Heart left ventricle (tissue), 16 donors: ENCODE data around the gene GCNT2. TPM values are rescaled to one million over a fixed set of nuclear protein-coding genes. Genes with fewer than 3 reads are reported as not detected.
"Not testable (repeated sequence)": the region's sequence is repeated elsewhere in the genome, so short reads cannot be mapped to it uniquely, and the experiment has no call there.

Source experiments
- ATAC-seq, 4 donors: fragments of 200-7000 bp; cut with Tn5 transposase; one replicate each; pipeline ENCODE4 v1.9.1; 2020 to 2022; ENCODE audit warnings: moderate library complexity in 4 of 4, mild to moderate bottlenecking in 3 of 4, moderate number of reproducible peaks in 1 of 4
- DNase-seq, 5 donors: peaks; one replicate each; pipeline ENCODE4 v3.0.0-alpha.2; 2020
- H3K27ac ChIP-seq, 12 donors: fragments of 200-600 bp; sonication (generic) in 4 of 12; one replicate each; pipeline versions ENCODE4 v1.5.0 to v1.8.0; 2016 to 2022; ENCODE audit warnings: mild to moderate bottlenecking in 2 of 12
- H3K27me3 ChIP-seq, 9 donors: fragments of 200-600 bp; sonication (generic) in 2 of 9; one replicate each; pipeline versions ENCODE4 v1.5.1 to v1.8.0; 2016 to 2022; ENCODE audit warnings: mild to moderate bottlenecking in 3 of 9
- H3K36me3 ChIP-seq, 9 donors: fragments of 200-600 bp; sonication (generic) in 2 of 9; one replicate each; pipeline versions ENCODE4 v1.5.0 to v1.8.0; 2018 to 2022; ENCODE audit warnings: mild to moderate bottlenecking in 2 of 9
- H3K4me1 ChIP-seq, 12 donors: fragments of 200-600 bp; sonication (generic) in 4 of 12; one replicate each; pipeline versions ENCODE4 v1.5.0 to v1.8.0; 2016 to 2022; ENCODE audit warnings: mild to moderate bottlenecking in 3 of 12
- H3K4me3 ChIP-seq, 12 donors: fragments of 200-600 bp; sonication (generic) in 4 of 12; one replicate each; pipeline versions ENCODE4 v1.5.0 to v1.8.0; 2017 to 2022; ENCODE audit warnings: mild to moderate bottlenecking in 9 of 12, moderate library complexity in 4 of 12
- H3K9me3 ChIP-seq, 12 donors: fragments of 200-600 bp; sonication (generic) in 4 of 12; one replicate each; pipeline versions ENCODE4 v1.5.0 to v1.8.0; 2016 to 2022; ENCODE audit warnings: mild to moderate bottlenecking in 1 of 12
- POLR2A ChIP-seq, 2 donors: fragments of 450-650 bp; IDR thresholded peaks; one replicate each; pipeline ENCODE4 v1.6.1; 2017; ENCODE audit warnings: antibody characterized with exemption in 2 of 2, mild to moderate bottlenecking in 2 of 2, moderate library complexity in 2 of 2
- WGBS, 4 donors: extraction: QIAGEN DNeasy Blood & Tissue Kit in 2 of 4; methylation state at CpG; one replicate each; pipeline versions ENCODE4 v1.1.5 to v1.1.7; 2013 to 2018; 5-methylcytosine and 5-hydroxymethylcytosine counted together
- intact Hi-C, 10 donors: fragments of 100-400 bp; cut with DNase I; formaldehyde crosslinking; loops; one replicate each; pipeline versions ENCODE4 v1.11.1 to v1.14.2; 2022
- polyA plus RNA-seq, 2 donors: library from polyadenylated mRNA; stranded (reverse); fragments of 200-250 nt; gene quantifications; one replicate each; pipeline ENCODE4 v1.2.3, GENCODE V29; 2013
- total RNA-seq, 9 donors: library from RNA; depleted of rRNA in 2 of 9; stranded (reverse); fragments of >200 nt in 2 of 9; fragmentation: NEBNext Ultra II Directional in 3 of 9; extraction: Animal tissue kit (Norgen Biotek cat#: 25700) in 3 of 9; gene quantifications; one replicate each; pipeline versions ENCODE4 v1.1.0 to v1.2.4, GENCODE V29; 2016 to 2023
- TF ChIP-seq, protein P1 (sequence below), 12 donors: fragments of 200-600 bp; sonication (generic) in 4 of 12; IDR thresholded peaks; one replicate each; pipeline versions ENCODE4 v1.5.0 to v1.8.0; 2018 to 2022; ENCODE audit warnings: antibody characterized with exemption in 12 of 12, mild to moderate bottlenecking in 5 of 12
- donor health status: ischemic (EF 13 %, LVEDD 7.1; RV severe dilation, severe dysfunction).
- donor health status: healthy with polysubstance abuse.
- donor health status: DM: no; HTN: yes; CAD: no.
- donor health status: DM: no; HTN: no; CAD: no.
- donor health status: ischemic (EF 25% LVEDD 6.9; RV normal size, moderate dysfunction).
- donor health status: ischemic (EF 25% LVEDD 5.7; RV mildly dilated, moderate dysfunction).
- donor health status: healthy.
- donor health status: DM: yes; HTN: yes; CAD: no.
- donor health status: ischemic (EF 35%, LVEDD 5.7; RV mildly dilated, moderate dysfunction).
- donor health status: nonischemic (EF 11% LVEDD 7.7; RV severe dilation, severe dysfunction).
- donor health status: DM: yes; HTN: yes; CAD: no.
- donor health status: PGD.
- donor health status: ischemic (EF 29% LVEDD 5.4; RV normal size, mild dysfunction).
- donor health status: nonischemic (EF 23%, LVEDD 6.1; RV moderate dilation, normal function).

Gene GCNT2
- total and polyA plus RNA-seq, 11 donors, result 15.1 to 68.8 (median 40.9) TPM

DNA sequence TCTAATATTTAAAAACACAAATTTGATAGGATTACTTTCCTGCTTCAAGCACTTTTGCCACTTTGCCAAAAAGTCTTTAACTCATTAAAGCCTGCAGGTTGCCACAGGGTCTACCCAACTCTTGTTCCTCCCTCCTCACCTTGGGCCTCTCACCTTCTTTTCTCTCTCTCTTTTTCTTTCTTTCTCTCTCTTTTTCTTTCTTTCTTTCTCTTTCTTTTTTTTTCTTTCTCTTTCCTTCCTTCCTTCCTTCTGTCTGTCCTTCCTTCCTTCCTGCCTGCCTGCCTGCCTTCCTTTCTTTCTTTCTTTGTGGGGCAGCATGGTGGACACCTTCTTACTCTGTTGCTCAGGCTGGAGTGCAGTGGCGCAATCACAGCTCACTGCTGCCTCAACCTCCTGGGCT is 123.1 kb downstream of the GCNT2 start:
- Histone ChIP-seq H3K4me3 (no peak overlapping the region), H3K9me3 (no peaks in the 10 kb centered on the region), H3K4me1 (peaks cover 0 to 17% (median 0%) of the 10 kb centered on the region in 12 donors), H3K27me3 (no peaks in the 10 kb centered on the region), H3K36me3 (no peaks in the 10 kb centered on the region), H3K27ac (no peak overlapping the region)
- WGBS, 4 donors, result 93 to 98% (median 96%) methylated on average over 1 of the region's 1 CpG
- ATAC-seq (no peak), DNase-seq (no peak)
- intact Hi-C loops, result no loop called here
- TF ChIP-seq POLR2A (IDR thresholded peaks at IDR 0.05), result no peak
- TF ChIP-seq, protein P1, sequence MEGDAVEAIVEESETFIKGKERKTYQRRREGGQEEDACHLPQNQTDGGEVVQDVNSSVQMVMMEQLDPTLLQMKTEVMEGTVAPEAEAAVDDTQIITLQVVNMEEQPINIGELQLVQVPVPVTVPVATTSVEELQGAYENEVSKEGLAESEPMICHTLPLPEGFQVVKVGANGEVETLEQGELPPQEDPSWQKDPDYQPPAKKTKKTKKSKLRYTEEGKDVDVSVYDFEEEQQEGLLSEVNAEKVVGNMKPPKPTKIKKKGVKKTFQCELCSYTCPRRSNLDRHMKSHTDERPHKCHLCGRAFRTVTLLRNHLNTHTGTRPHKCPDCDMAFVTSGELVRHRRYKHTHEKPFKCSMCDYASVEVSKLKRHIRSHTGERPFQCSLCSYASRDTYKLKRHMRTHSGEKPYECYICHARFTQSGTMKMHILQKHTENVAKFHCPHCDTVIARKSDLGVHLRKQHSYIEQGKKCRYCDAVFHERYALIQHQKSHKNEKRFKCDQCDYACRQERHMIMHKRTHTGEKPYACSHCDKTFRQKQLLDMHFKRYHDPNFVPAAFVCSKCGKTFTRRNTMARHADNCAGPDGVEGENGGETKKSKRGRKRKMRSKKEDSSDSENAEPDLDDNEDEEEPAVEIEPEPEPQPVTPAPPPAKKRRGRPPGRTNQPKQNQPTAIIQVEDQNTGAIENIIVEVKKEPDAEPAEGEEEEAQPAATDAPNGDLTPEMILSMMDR (IDR thresholded peaks at IDR 0.05), result no peak

DNA sequence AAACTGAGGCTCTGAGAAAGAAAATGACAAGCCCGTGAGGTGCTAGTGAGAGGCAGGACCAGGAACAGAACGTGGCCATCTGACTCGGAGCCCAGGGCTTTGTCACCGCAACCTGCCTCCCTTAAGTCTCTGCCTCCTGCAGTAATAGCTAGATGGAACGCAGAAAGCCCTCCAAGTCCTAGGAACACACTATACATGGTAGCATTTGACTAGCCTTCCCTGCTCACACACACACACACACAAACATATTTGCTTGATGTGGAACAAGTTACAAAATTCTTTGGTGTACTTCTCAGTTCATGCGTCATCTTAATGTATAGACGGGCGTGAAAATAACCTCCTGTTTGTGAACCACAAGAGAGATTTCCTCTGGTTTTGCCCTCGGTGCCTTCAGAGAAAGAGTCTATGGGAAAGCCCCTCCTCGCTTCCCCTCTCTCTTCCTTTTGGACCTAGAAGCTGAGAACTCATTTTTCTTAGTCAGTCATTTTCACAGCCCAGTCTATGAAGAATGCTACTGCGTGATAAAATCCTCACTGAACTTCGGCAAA is 134.4 kb downstream of the GCNT2 start:
- H3K36me3 ChIP-seq, result no peaks in the 10 kb centered on the region
- TF ChIP-seq POLR2A (IDR thresholded peaks at IDR 0.05), result no peak
- TF ChIP-seq, protein P1 (IDR thresholded peaks at IDR 0.05), result no peak
- peaks cover 0 to 12% (median 0%) of the 10 kb centered on the region in 12 donors for H3K4me1 ChIP-seq
- H3K27me3 ChIP-seq, result no peaks in the 10 kb centered on the region
- DNase-seq (no peak), ATAC-seq (no peak)
- WGBS, 4 donors, result 69 to 75% (median 73%) methylated on average over 12 of the region's 12 CpGs
- H3K27ac ChIP-seq, result no peak overlapping the region
- H3K4me3 ChIP-seq, result no peak overlapping the region
- no peaks in the 10 kb centered on the region for H3K9me3 ChIP-seq
- intact Hi-C loops, result no loop called here

DNA sequence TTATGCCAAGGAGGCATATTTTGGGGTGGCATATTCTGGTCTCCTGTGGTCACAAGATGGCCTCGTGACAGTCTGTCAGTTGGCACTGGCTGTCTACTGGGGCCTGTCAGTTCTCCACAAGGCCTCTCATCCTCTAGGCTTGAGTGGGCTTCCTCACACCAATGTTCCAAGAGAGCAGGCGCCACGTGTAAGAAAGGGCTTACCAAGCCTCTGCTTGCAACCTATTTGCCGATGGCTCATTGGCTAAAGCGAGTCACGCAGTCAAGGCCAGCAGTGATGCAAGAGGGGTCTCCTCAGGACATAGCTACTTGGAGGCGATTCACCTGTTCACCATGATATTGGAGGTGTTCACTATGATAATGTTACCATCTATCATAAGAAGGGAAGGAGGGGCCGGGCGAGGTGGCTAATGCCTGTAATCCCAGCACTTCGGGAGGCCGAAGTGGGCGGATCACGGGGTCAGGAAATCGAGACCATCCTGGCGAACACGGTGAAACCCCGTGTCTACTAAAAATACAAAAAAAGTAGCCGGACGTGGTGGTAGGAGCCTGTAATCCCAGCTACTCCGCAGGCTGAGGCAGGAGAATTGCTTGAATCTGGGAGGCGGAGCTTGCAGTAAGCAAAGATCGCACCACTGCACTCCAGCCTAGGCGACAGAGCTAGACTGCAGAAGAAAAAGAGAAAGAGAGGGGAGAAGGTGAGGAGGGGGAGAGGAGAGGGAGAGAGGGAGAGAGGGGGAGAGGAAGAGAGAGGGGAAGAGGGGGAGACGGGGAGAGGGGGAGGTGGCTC is 138.0 kb downstream of the GCNT2 start:
- H3K9me3 ChIP-seq, result no peaks in the 10 kb centered on the region
- H3K27me3 ChIP-seq, result no peaks in the 10 kb centered on the region
- DNase-seq (no peak), ATAC-seq (no peak)
- TF ChIP-seq, protein P1 (IDR thresholded peaks at IDR 0.05), result no peak
- TF ChIP-seq POLR2A (IDR thresholded peaks at IDR 0.05), result no peak
- H3K4me1 ChIP-seq, result peaks cover 0 to 12% (median 0%) of the 10 kb centered on the region in 12 donors
- 80 to 88% (median 88%) methylated on average over 24 of the region's 24 CpGs for WGBS, 4 donors
- H3K4me3 ChIP-seq, result peak overlapping the region in 8 of 12 donors; percentile 20 to 56 (median 44)
- no peak overlapping the region for H3K27ac ChIP-seq
- intact Hi-C loops, result no loop called here
- H3K36me3 ChIP-seq, result no peaks in the 10 kb centered on the region

DNA sequence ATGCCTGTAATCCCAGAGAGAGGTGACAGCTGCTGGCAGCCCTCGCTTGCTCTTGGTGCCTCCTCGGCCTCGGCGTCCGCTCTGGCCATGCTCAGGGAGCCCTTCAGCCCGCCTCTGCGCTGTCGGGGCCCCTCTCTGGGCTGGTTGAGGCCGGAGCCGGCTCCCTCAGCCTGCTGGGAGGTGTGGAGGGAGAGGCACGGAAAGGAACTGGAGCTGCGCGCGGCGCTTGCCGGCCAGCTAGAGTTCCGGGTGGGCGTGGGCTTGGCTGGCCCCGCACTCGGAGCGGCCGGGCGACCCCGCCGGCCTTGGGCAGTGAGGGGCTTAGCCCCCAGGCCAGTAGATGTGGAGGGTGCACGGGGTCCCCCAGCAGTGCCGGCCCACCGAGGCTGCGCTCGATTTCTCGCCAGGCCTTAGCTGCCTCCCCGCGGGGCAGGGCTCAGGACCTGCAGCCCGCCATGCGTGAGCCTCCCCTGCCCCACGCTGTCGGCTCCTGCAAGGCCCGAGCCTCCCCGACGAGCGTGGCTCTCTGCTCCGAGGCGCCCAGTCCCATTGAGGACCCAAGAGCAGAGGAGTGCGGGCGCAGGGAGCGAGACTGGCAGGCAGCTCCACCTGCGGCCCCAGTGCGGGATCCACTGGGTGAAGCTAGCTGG is 138.7 kb downstream of the GCNT2 start:
- WGBS, 4 donors, result 75 to 81% (median 79%) methylated on average over 28 to 48 of the region's 48 CpGs
- H3K27ac ChIP-seq, result no peak overlapping the region
- peak in 1 of 5 donors; percentile 60 for DNase-seq

DNA sequence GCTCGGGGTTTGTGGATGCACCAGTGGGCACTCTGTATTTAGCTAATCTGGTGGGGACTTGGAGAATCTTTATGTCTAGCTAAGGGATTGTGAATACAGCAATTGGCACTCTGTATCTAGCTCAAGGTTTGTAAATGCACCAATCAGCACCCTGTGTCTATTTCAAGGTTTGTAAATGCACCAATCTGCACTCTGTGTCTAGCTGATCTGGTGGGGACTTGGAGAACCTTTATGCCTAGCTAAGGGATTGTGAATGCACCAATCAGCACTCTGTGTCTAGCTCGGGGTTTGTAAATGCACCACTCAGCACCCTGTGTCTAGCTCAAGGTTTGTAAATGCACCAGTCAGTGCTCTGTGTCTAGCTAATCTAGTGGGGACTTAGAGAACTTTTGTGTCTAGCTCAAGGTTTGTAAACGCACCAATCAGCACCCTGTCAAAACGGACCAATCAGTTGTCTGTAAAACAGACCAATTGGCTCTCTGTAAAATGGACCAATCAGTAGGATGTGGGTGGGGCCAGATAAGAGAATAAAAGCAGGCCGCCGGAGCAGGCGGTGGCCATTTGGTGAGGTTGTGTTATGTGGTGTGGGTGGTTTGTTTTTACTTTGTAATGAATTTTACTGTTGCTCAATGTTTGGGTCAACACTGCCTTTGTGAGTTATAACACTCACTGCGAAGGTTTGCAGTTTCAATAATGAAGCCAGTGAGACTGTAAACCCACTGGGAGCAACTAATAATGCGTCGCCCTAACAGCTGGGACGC is 139.5 kb downstream of the GCNT2 start:
- ATAC-seq, DNase-seq, H3K4me1 ChIP-seq, H3K36me3 ChIP-seq, intact Hi-C loops, H3K9me3 ChIP-seq, H3K27me3 ChIP-seq, H3K27ac ChIP-seq: not testable (repeated sequence)
- H3K4me3 ChIP-seq, result peak overlapping the region in 3 of 12 donors; percentile 38 to 51 (median 50)
- 89 to 95% (median 91%) methylated on average over 10 to 11 of the region's 11 CpGs for WGBS, 4 donors

More for the DNA sequence above, 138.7 kb downstream of the GCNT2 start:
- ATAC-seq, result no peak
- no peaks in the 10 kb centered on the region for H3K36me3 ChIP-seq
- H3K9me3 ChIP-seq, result peaks cover 0 to 6% (median 0%) of the 10 kb centered on the region in 12 donors
- no peaks in the 10 kb centered on the region for H3K27me3 ChIP-seq
- intact Hi-C loops, result no loop called here
- TF ChIP-seq, protein P1 (IDR thresholded peaks at IDR 0.05), result no peak
- no peak for TF ChIP-seq POLR2A (IDR thresholded peaks at IDR 0.05)
- H3K4me3 ChIP-seq, result peak overlapping the region in 10 of 12 donors; percentile 11 to 56 (median 40)
- H3K4me1 ChIP-seq, result peaks cover 0 to 12% (median 0%) of the 10 kb centered on the region in 12 donors
